Stimulated activated naive CD4-positive, alpha-beta T cell (primary cell): ENCODE results near the gene MRPL36.
"Not testable (repeated sequence)": the region's sequence is repeated elsewhere in the genome, so short reads cannot be mapped to it uniquely, and the experiment has no call there.

ENCODE experiments used
- DNase-seq, 6 experiments: peaks; one replicate each; lab custom pipeline; 2025; lab: John Stamatoyannopoulos, UW

MRPL36 gene

GRCh38 chr5:1832511-1833250 lies 33.0 kb upstream of the MRPL36 start:
- DNase-seq, result no peak

GRCh38 chr5:1831677-1832313 lies 32.2 kb upstream of the MRPL36 start:
- no peak for DNase-seq

GRCh38 chr5:1831257-1831656 lies 31.6 kb upstream of the MRPL36 start:
- DNase-seq, result no peak

- DNase-seq, result no peak
Observed at GRCh38 chr5:1830571-1831228, 31.1 kb upstream of the MRPL36 start.

GRCh38 chr5:1827886-1828397 lies 28.3 kb upstream of the MRPL36 start:
- DNase-seq, result peak in 3 of 6 experiments; percentile 30 to 35 (median 32)

- DNase-seq, result no peak
Observed at GRCh38 chr5:1827025-1827885, 27.6 kb upstream of the MRPL36 start.

GRCh38 chr5:1826235-1826980 lies 26.8 kb upstream of the MRPL36 start:
- DNase-seq, result no peak

GRCh38 chr5:1824903-1825841 lies 25.5 kb upstream of the MRPL36 start:
- no peak for DNase-seq

- DNase-seq, result no peak
Observed at GRCh38 chr5:1824109-1824821, 24.6 kb upstream of the MRPL36 start.

GRCh38 chr5:1823381-1824034 lies 23.9 kb upstream of the MRPL36 start:
- no peak for DNase-seq

- DNase-seq, result no peak
Observed at GRCh38 chr5:1821862-1822261, 22.2 kb upstream of the MRPL36 start.

GRCh38 chr5:1820926-1821325 lies 21.3 kb upstream of the MRPL36 start:
- DNase-seq, result no peak

GRCh38 chr5:1820381-1820780 lies 20.7 kb upstream of the MRPL36 start:
- DNase-seq, result no peak

GRCh38 chr5:1819458-1819857 lies 19.8 kb upstream of the MRPL36 start:
- no peak for DNase-seq

GRCh38 chr5:1818784-1819183 lies 19.1 kb upstream of the MRPL36 start:
- DNase-seq, result no peak

- no peak for DNase-seq
Observed at GRCh38 chr5:1817261-1818043, 17.8 kb upstream of the MRPL36 start.

GRCh38 chr5:1816495-1817089 lies 17.0 kb upstream of the MRPL36 start:
- DNase-seq, result not testable (repeated sequence)

GRCh38 chr5:1815881-1816292 lies 16.2 kb upstream of the MRPL36 start:
- DNase-seq, result no peak
